ENCODE results near the gene PFKP.
A peak's percentile ranks its signal among the peaks of the same experiment; 100 is the strongest.
"Not testable (repeated sequence)": the region's sequence is repeated elsewhere in the genome, so short reads cannot be mapped to it uniquely, and the experiment has no call there.

The PFKP gene

GRCh38 chr10:3046981-3047547 lies 20.3 kb upstream of the PFKP start:
- no peak for DNase-seq (ENCODE audit: low spot score)

- no peak for DNase-seq (ENCODE audit: low spot score)
These were observed 19.8 kb upstream of the PFKP start for GRCh38 chr10:3047596-3047995.

- no peak for DNase-seq (ENCODE audit: low spot score)
These were observed 19.0 kb upstream of the PFKP start for GRCh38 chr10:3048119-3049019.

GRCh38 chr10:3051692-3052091 lies 15.7 kb upstream of the PFKP start:
- no peak for DNase-seq (ENCODE audit: low spot score)

GRCh38 chr10:3053155-3053554 lies 14.2 kb upstream of the PFKP start:
- DNase-seq (ENCODE audit: low spot score): no peak

- DNase-seq (ENCODE audit: low spot score): no peak
These were observed 13.0 kb upstream of the PFKP start for GRCh38 chr10:3054183-3054850.

- DNase-seq (ENCODE audit: low spot score): no peak
These were observed 12.5 kb upstream of the PFKP start for GRCh38 chr10:3054851-3055199.

- DNase-seq (ENCODE audit: low spot score): no peak
These were observed 10.9 kb upstream of the PFKP start for GRCh38 chr10:3056280-3057037.

GRCh38 chr10:3057946-3058345 lies 9.4 kb upstream of the PFKP start:
- no peak for DNase-seq (ENCODE audit: low spot score)

- no peak for DNase-seq (ENCODE audit: low spot score)
These were observed 7.4 kb upstream of the PFKP start for GRCh38 chr10:3059974-3060373.

- no peak for DNase-seq (ENCODE audit: low spot score)
These were observed 6.9 kb upstream of the PFKP start for GRCh38 chr10:3060481-3060889.

GRCh38 chr10:3061323-3061898 lies 5.9 kb upstream of the PFKP start:
- not testable (repeated sequence) for DNase-seq (ENCODE audit: low spot score)

GRCh38 chr10:3062502-3063186 lies 4.7 kb upstream of the PFKP start:
- no peak for DNase-seq (ENCODE audit: low spot score)

GRCh38 chr10:3064423-3064822 lies 2.9 kb upstream of the PFKP start:
- DNase-seq (ENCODE audit: low spot score): no peak

- DNase-seq (ENCODE audit: low spot score): no peak
These were observed 1.7 kb upstream of the PFKP start for GRCh38 chr10:3065622-3066021.

- no peak for DNase-seq (ENCODE audit: low spot score)
These were observed 831 bp upstream of the PFKP start for GRCh38 chr10:3066317-3067117.

- no peak for DNase-seq (ENCODE audit: low spot score)
These were observed 471 bp downstream of the PFKP start for GRCh38 chr10:3067859-3068179.

GRCh38 chr10:3068201-3068967 lies 1.0 kb downstream of the PFKP start:
- DNase-seq (ENCODE audit: low spot score): peak; percentile 67

GRCh38 chr10:3068968-3069737 lies 1.8 kb downstream of the PFKP start:
- DNase-seq (ENCODE audit: low spot score): no peak

All from SK-N-DZ (cell line).